ENCODE data around the gene SMYD3.
"Not testable (repeated sequence)": the region's sequence is repeated elsewhere in the genome, so short reads cannot be mapped to it uniquely, and the experiment has no call there.

Gene SMYD3

GRCh38 chr1:246035060-246035541 lies 472.0 kb downstream of the SMYD3 start:
- peak; percentile 82 for DNase-seq (ENCODE audit: low spot score)

- no peak for DNase-seq (ENCODE audit: low spot score)
Measured at GRCh38 chr1:246034630-246035029, 472.4 kb downstream of the SMYD3 start.

- no peak for DNase-seq (ENCODE audit: low spot score)
Measured at GRCh38 chr1:246032984-246033383, 474.1 kb downstream of the SMYD3 start.

- peak; percentile 47 for DNase-seq (ENCODE audit: low spot score)
Measured at GRCh38 chr1:246032031-246032551, 475.0 kb downstream of the SMYD3 start.

GRCh38 chr1:246029616-246030015 lies 477.5 kb downstream of the SMYD3 start:
- DNase-seq (ENCODE audit: low spot score): no peak

- not testable (repeated sequence) for DNase-seq (ENCODE audit: low spot score)
Measured at GRCh38 chr1:246024118-246024517, 483.0 kb downstream of the SMYD3 start.

GRCh38 chr1:246020211-246020954 lies 486.7 kb downstream of the SMYD3 start:
- DNase-seq (ENCODE audit: low spot score): no peak

GRCh38 chr1:246018146-246018545 lies 488.9 kb downstream of the SMYD3 start:
- DNase-seq (ENCODE audit: low spot score): no peak

- DNase-seq (ENCODE audit: low spot score): peak; percentile 52
Measured at GRCh38 chr1:246012341-246012740, 494.7 kb downstream of the SMYD3 start.

GRCh38 chr1:246010386-246010785 lies 496.7 kb downstream of the SMYD3 start:
- DNase-seq (ENCODE audit: low spot score): no peak

GRCh38 chr1:246008363-246008831 lies 498.7 kb downstream of the SMYD3 start:
- no peak for DNase-seq (ENCODE audit: low spot score)

- no peak for DNase-seq (ENCODE audit: low spot score)
Measured at GRCh38 chr1:246005067-246005466, 502.0 kb downstream of the SMYD3 start.

GRCh38 chr1:246004301-246004700 lies 502.8 kb downstream of the SMYD3 start:
- DNase-seq (ENCODE audit: low spot score): no peak

GRCh38 chr1:246003442-246003730 lies 503.7 kb downstream of the SMYD3 start:
- no peak for DNase-seq (ENCODE audit: low spot score)

GRCh38 chr1:246002725-246003441 lies 504.2 kb downstream of the SMYD3 start:
- peak; percentile 87 for DNase-seq (ENCODE audit: low spot score)

GRCh38 chr1:246001837-246002230 lies 505.2 kb downstream of the SMYD3 start:
- no peak for DNase-seq (ENCODE audit: low spot score)

GRCh38 chr1:246001142-246001836 lies 505.8 kb downstream of the SMYD3 start:
- no peak for DNase-seq (ENCODE audit: low spot score)

GRCh38 chr1:246000638-246001015 lies 506.5 kb downstream of the SMYD3 start:
- no peak for DNase-seq (ENCODE audit: low spot score)

- no peak for DNase-seq (ENCODE audit: low spot score)
Measured at GRCh38 chr1:245999697-246000637, 507.1 kb downstream of the SMYD3 start.

GRCh38 chr1:245997471-245998258 lies 509.4 kb downstream of the SMYD3 start:
- DNase-seq (ENCODE audit: low spot score): no peak

Measured in SK-N-DZ (cell line).